Measurements from ENCODE around the gene ATP6V1B1. TPM values are rescaled to one million over a fixed set of nuclear protein-coding genes. Genes with fewer than 3 reads are reported as not detected.

The ATP6V1B1 gene
- total and polyA plus RNA-seq, 2 of the 4 experiments (the other 2 are of a cell fraction) = 1.3 TPM; not detected in 1

DNA sequence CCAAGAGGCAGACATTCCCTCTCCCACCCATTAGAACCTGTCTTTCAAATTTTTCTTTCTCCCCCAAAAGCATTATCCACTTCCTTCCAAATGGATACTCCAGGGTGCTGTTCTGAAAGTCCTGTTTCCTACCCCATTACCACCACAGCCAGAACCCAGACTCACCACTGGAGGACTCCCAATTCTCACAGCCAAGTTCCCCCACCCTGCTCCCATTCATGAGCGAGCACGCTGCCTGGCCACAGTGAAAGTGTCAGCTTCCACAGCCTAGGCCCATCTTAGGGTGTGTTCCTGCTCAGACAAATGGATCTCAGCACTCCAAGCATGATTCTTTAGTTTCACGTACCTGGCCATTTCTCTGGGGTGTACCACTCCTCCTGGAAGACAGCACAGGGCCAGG, 38.9 kb downstream of the ATP6V1B1 start:
- no peaks in the 10 kb centered on the region for H4K20me1 ChIP-seq (ENCODE audit: insufficient read depth, low read length)
- H3K79me1 ChIP-seq (ENCODE audit: low read depth in 1 of 2, low read length in 2 of 2) = no peaks in the 10 kb centered on the region
- ATAC-seq (ENCODE audit: low read depth) = no peak
- no peak overlapping the region for H3K56ac ChIP-seq (ENCODE audit: extremely low read depth, insufficient read depth, low read length)
- H3K27ac ChIP-seq (ENCODE audit: insufficient read depth, low read length) = no peak overlapping the region
- no peak overlapping the region for H4K5ac ChIP-seq (ENCODE audit: low read depth, low read length)
- TF ChIP-seq, protein P1, sequence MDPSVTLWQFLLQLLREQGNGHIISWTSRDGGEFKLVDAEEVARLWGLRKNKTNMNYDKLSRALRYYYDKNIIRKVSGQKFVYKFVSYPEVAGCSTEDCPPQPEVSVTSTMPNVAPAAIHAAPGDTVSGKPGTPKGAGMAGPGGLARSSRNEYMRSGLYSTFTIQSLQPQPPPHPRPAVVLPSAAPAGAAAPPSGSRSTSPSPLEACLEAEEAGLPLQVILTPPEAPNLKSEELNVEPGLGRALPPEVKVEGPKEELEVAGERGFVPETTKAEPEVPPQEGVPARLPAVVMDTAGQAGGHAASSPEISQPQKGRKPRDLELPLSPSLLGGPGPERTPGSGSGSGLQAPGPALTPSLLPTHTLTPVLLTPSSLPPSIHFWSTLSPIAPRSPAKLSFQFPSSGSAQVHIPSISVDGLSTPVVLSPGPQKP (IDR thresholded peaks at IDR 0.05; ENCODE audit: borderline replicate concordance, low read depth, low read length) = no peak
- TF ChIP-seq CHD1 (IDR thresholded peaks at IDR 0.05; ENCODE audit: low read depth, low read length) = no peak
- TF ChIP-seq MXI1 (IDR thresholded peaks at IDR 0.05; ENCODE audit: borderline replicate concordance, low read depth, low read length) = no peak
- TF ChIP-seq FOS (IDR thresholded peaks at IDR 0.05; ENCODE audit: low read depth, low read length) = no peak
- TF ChIP-seq BHLHE40 (IDR thresholded peaks at IDR 0.05; ENCODE audit: low read depth, low read length) = no peak
- TF ChIP-seq, protein P2, sequence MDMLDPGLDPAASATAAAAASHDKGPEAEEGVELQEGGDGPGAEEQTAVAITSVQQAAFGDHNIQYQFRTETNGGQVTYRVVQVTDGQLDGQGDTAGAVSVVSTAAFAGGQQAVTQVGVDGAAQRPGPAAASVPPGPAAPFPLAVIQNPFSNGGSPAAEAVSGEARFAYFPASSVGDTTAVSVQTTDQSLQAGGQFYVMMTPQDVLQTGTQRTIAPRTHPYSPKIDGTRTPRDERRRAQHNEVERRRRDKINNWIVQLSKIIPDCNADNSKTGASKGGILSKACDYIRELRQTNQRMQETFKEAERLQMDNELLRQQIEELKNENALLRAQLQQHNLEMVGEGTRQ (IDR thresholded peaks at IDR 0.05; ENCODE audit: low read depth, low read length) = no peak
- no peak for TF ChIP-seq MAZ (IDR thresholded peaks at IDR 0.05; ENCODE audit: borderline replicate concordance, low read depth, low read length)
- TF ChIP-seq POLR2A (IDR thresholded peaks at IDR 0.05; ENCODE audit: low read depth, low read length) = no peak
- no peak for TF ChIP-seq SMC3 (IDR thresholded peaks at IDR 0.05; ENCODE audit: low read depth, low read length)
- TF ChIP-seq RAD21 (IDR thresholded peaks at IDR 0.05; ENCODE audit: low read length) = no peak
- no peak for TF ChIP-seq MAFK (IDR thresholded peaks at IDR 0.05; ENCODE audit: low read depth, low read length)
- no peak for TF ChIP-seq RCOR1 (IDR thresholded peaks at IDR 0.05; ENCODE audit: insufficient replicate concordance, low read length)
- no peak for TF ChIP-seq NFE2L2 (IDR thresholded peaks at IDR 0.05; ENCODE audit: low read depth, low read length)
- TF ChIP-seq RFX5 (IDR thresholded peaks at IDR 0.05; ENCODE audit: low read depth, low read length) = no peak
- TF ChIP-seq CEBPB (IDR thresholded peaks at IDR 0.05; ENCODE audit: low read depth, low read length) = no peak
- TF ChIP-seq, protein P3, sequence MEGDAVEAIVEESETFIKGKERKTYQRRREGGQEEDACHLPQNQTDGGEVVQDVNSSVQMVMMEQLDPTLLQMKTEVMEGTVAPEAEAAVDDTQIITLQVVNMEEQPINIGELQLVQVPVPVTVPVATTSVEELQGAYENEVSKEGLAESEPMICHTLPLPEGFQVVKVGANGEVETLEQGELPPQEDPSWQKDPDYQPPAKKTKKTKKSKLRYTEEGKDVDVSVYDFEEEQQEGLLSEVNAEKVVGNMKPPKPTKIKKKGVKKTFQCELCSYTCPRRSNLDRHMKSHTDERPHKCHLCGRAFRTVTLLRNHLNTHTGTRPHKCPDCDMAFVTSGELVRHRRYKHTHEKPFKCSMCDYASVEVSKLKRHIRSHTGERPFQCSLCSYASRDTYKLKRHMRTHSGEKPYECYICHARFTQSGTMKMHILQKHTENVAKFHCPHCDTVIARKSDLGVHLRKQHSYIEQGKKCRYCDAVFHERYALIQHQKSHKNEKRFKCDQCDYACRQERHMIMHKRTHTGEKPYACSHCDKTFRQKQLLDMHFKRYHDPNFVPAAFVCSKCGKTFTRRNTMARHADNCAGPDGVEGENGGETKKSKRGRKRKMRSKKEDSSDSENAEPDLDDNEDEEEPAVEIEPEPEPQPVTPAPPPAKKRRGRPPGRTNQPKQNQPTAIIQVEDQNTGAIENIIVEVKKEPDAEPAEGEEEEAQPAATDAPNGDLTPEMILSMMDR (conservative IDR thresholded peaks at IDR 0.05; ENCODE audit: low read depth, low read length) = no peak
- peaks cover 5% of the 10 kb centered on the region; the same call in 1 of the 2 replicates for H3K4me1 ChIP-seq (ENCODE audit: control insufficient read depth, insufficient read depth, low read length)
- H4K91ac ChIP-seq (ENCODE audit: insufficient read depth, low read depth, low read length) = no peak overlapping the region
- H3K4me3 ChIP-seq (ENCODE audit: insufficient read depth, low read depth, low read length) = no peak overlapping the region
- H3K27me3 ChIP-seq (ENCODE audit: control insufficient read depth, insufficient read depth, low read length) = no peaks in the 10 kb centered on the region
- 89% methylated on average over 3 of the region's 3 CpGs; no CpG with 5 or more reads in 1 of the 2 experiments for WGBS, 2 experiments (ENCODE audit: extremely low coverage in 2 of 2, insufficient read length in 1 of 2)
- no peak overlapping the region for H4K8ac ChIP-seq (ENCODE audit: low read depth in 2 of 2, low read length in 2 of 2)
- BruUV-seq (replicated peaks) = no TSS peak
- peaks cover 12% of the 10 kb centered on the region for H3K9me1 ChIP-seq (ENCODE audit: insufficient read depth, low read length)
- H2BK20ac ChIP-seq (ENCODE audit: low read depth, low read length) = no peak overlapping the region
- H3K9ac ChIP-seq (ENCODE audit: low read depth, low read length) = no peak overlapping the region
- H2BK120ac ChIP-seq (ENCODE audit: low read depth, low read length) = no peak overlapping the region
- ChIA-PET CTCF (interaction anchor here (1.2 to 1.4 kb wide), 2 partner anchors 11 to 104 kb away, joined by 3 read pairs; no protein-coding TSS in a partner anchor), POLR2A (ENCODE audit: unreplicated experiment) (no interaction called here)
- no peak overlapping the region for H3K23ac ChIP-seq (ENCODE audit: low read depth, low read length)
- no peak for DNase-seq
- H3K9me3 ChIP-seq (ENCODE audit: control insufficient read depth, insufficient read depth, low read length) = no peaks in the 10 kb centered on the region
- H2BK15ac ChIP-seq (ENCODE audit: low read depth, low read length) = no peak overlapping the region
- H2AFZ ChIP-seq (replicated peaks; ENCODE audit: low read length, poor library complexity) = no peak overlapping the region
- H2AK9ac ChIP-seq (replicated peaks; ENCODE audit: low read depth, low read length, poor library complexity) = no peak overlapping the region
- in situ Hi-C loops (cut with MboI; ENCODE audit: low sequenced_read_pairs) (no loop called here), dilution Hi-C loops (cut with HindIII; ENCODE audit: low sequenced_read_pairs, unreplicated experiment) (no loop called here), intact Hi-C loops (cut with micrococcal nuclease) (no loop called here)
- H3K14ac ChIP-seq (replicated peaks; ENCODE audit: low read depth, low read length) = no peak overlapping the region
- no peaks in the 10 kb centered on the region for H3K36me3 ChIP-seq (ENCODE audit: control insufficient read depth, insufficient read depth, low read length)
- H2AK5ac ChIP-seq (ENCODE audit: low read depth, low read length) = no peak overlapping the region
- no peak overlapping the region for H3K18ac ChIP-seq (ENCODE audit: low read depth, low read length)
- no peak overlapping the region for H3K4ac ChIP-seq (ENCODE audit: low read depth, low read length)
- no peak overlapping the region for H2BK5ac ChIP-seq (ENCODE audit: low read depth, low read length, poor library complexity, severe bottlenecking)
- H3K4me2 ChIP-seq (ENCODE audit: low read depth, low read length) = no peak overlapping the region

All from IMR-90 (cell line).